ENCODE measurements around the gene MAP4K2.

The MAP4K2 gene

GRCh38 chr11:64736654-64737053 lies 66.4 kb downstream of the MAP4K2 start:
- ATAC-seq (no peak), DNase-seq (no peak)

- DNase-seq (no peak), ATAC-seq (no peak)
These were observed 67.2 kb downstream of the MAP4K2 start for GRCh38 chr11:64735725-64736259.

Data from stimulated activated naive CD8-positive, alpha-beta T cell treated with anti-CD3 and anti-CD28 coated beads, Interleukin-15, Interleukin-2, amounts not matched to agents 100 U/mL and 50 U/mL, for 24 hours (primary cell).